GM23338 (cell line): ENCODE data around the gene FAM20C. TPM values are rescaled to one million over a fixed set of nuclear protein-coding genes. Genes with fewer than 3 reads are reported as not detected.

Experiments used
- ATAC-seq: fragments of 200-7000 bp; cut with Tn5 transposase; 3 replicates; pipeline ENCODE4 v1.9.1; 2020
- DNase-seq: peaks from one replicate; pipeline ENCODE4 v3.0.0-alpha.2; 2015; ENCODE audit warnings: low spot score
- H2AFZ ChIP-seq: fragments of 200-600 bp; sonication (generic); 2 replicates; pipeline ENCODE4 v1.8.0; 2016; ENCODE audit warnings: antibody characterized with exemption, mild to moderate bottlenecking, moderate library complexity
- H3F3A ChIP-seq: fragments of 200-600 bp; sonication (generic); replicated peaks from 2 replicates; pipeline ENCODE4 v1.8.0; 2017; ENCODE audit warnings: antibody characterized with exemption, mixed run types, low read depth
- H3K27ac ChIP-seq: fragments of 200-600 bp; sonication (generic); 2 replicates; pipeline ENCODE4 v1.6.1; 2016; ENCODE audit warnings: low read depth
- H3K27me3 ChIP-seq: fragments of 200-600 bp; sonication (generic); 2 replicates; pipeline ENCODE4 v1.8.0; 2016; ENCODE audit warnings: mild to moderate bottlenecking, mixed run types, moderate library complexity; ENCODE audit not compliant: insufficient read depth
- H3K36me3 ChIP-seq: fragments of 200-600 bp; sonication (generic); 2 replicates; pipeline ENCODE4 v1.8.0; 2016; ENCODE audit warnings: mild to moderate bottlenecking; ENCODE audit not compliant: insufficient read depth
- H3K4me1 ChIP-seq: fragments of 200-600 bp; sonication (generic); 2 replicates; pipeline ENCODE4 v1.8.0; 2016; ENCODE audit warnings: mild to moderate bottlenecking, moderate library complexity; ENCODE audit not compliant: insufficient read depth
- H3K4me2 ChIP-seq: fragments of 200-600 bp; sonication (generic); 2 replicates; pipeline ENCODE4 v1.7.1; 2017; ENCODE audit warnings: mixed run types
- H3K4me3 ChIP-seq: fragments of 200-600 bp; sonication (generic); 2 replicates; pipeline ENCODE4 v1.6.1; 2016; ENCODE audit warnings: mixed run types
- H3K79me2 ChIP-seq: fragments of 200-600 bp; sonication (generic); replicated peaks from 2 replicates; pipeline ENCODE4 v1.8.0; 2017; ENCODE audit warnings: mild to moderate bottlenecking; ENCODE audit not compliant: insufficient read depth
- H3K9me2 ChIP-seq: fragments of 200-600 bp; sonication (generic); 2 replicates; pipeline ENCODE4 v1.8.0; 2017; ENCODE audit not compliant: insufficient read depth
- H4K20me1 ChIP-seq: fragments of 200-600 bp; sonication (generic); replicated peaks from 2 replicates; pipeline ENCODE4 v1.8.0; 2017; ENCODE audit warnings: mild to moderate bottlenecking; ENCODE audit not compliant: insufficient read depth
- H3K27ac Mint-ChIP-seq: 2 replicates; pipeline ENCODE4 v1.8.0; 2020; ENCODE audit warnings: inconsistent platforms, mild to moderate bottlenecking, moderate library complexity, mixed read lengths
- H3K27me3 Mint-ChIP-seq: 3 replicates; pipeline ENCODE4 v1.8.0; 2022; ENCODE audit warnings: low read depth, mild to moderate bottlenecking, moderate library complexity, mixed read lengths, inconsistent platforms; ENCODE audit not compliant: insufficient read depth, poor library complexity
- H3K36me3 Mint-ChIP-seq: 3 replicates; pipeline ENCODE4 v1.8.0; 2021; ENCODE audit warnings: low read depth, mild to moderate bottlenecking, inconsistent platforms, moderate library complexity, mixed read lengths
- H3K4me1 Mint-ChIP-seq: 3 replicates; pipeline ENCODE4 v1.8.0; 2020; ENCODE audit warnings: mild to moderate bottlenecking, inconsistent platforms, mixed read lengths
- H3K4me3 Mint-ChIP-seq: 3 replicates; pipeline ENCODE4 v1.8.0; 2021; ENCODE audit warnings: moderate library complexity, mild to moderate bottlenecking, inconsistent platforms, mixed read lengths
- H3K9me3 Mint-ChIP-seq: 3 replicates; pipeline ENCODE4 v1.8.0; 2020; ENCODE audit warnings: moderate library complexity, mild to moderate bottlenecking, inconsistent platforms, mixed read lengths
- CREB1 ChIP-seq: fragments of 250-450 bp; sonication (Bioruptor Pico); IDR thresholded peaks from 2 replicates; pipeline ENCODE4 v1.5.0; 2020; ENCODE audit warnings: low read depth, mild to moderate bottlenecking, moderate library complexity
- CTCF ChIP-seq, 2 experiments: fragments of 200-600 bp in 1 of 2; sonication (generic) in 1 of 2; conservative IDR thresholded peaks; 2 replicates each; pipeline versions ENCODE4 v1.5.1 to v1.6.1; 2016 to 2017; ENCODE audit warnings: antibody characterized with exemption in 2 of 2, low read depth in 2 of 2, mild to moderate bottlenecking in 2 of 2, moderate library complexity in 1 of 2
- ETS1 ChIP-seq: IDR thresholded peaks from 2 replicates; pipeline ENCODE4 v1.6.1; 2016; ENCODE audit warnings: antibody characterized with exemption
- EZH2 ChIP-seq: fragments of 200-600 bp; sonication (generic); IDR thresholded peaks from one replicate; pipeline ENCODE4 v1.8.0; 2017; ENCODE audit warnings: antibody characterized with exemption, mild to moderate bottlenecking, low read depth; ENCODE audit not compliant: unreplicated experiment
- EZH2phosphoT487 ChIP-seq: fragments of 200-600 bp; sonication (generic); IDR thresholded peaks from one replicate; pipeline ENCODE4 v1.8.1; 2018; ENCODE audit warnings: antibody characterized with exemption; ENCODE audit not compliant: unreplicated experiment
- JUNB ChIP-seq: IDR thresholded peaks from one replicate; pipeline ENCODE4 v1.6.1; 2016; ENCODE audit warnings: antibody characterized with exemption; ENCODE audit not compliant: unreplicated experiment
- NANOG ChIP-seq: IDR thresholded peaks from 2 replicates; pipeline ENCODE4 v1.6.1; 2016; ENCODE audit warnings: antibody characterized with exemption, borderline replicate concordance
- POLR2AphosphoS5 ChIP-seq: IDR thresholded peaks from 2 replicates; pipeline ENCODE4 v1.6.1; 2016; ENCODE audit warnings: antibody characterized with exemption, low read depth
- STAT1 ChIP-seq: IDR thresholded peaks from one replicate; pipeline ENCODE4 v1.6.1; 2016; ENCODE audit warnings: antibody characterized with exemption; ENCODE audit not compliant: unreplicated experiment
- ZNF114 ChIP-seq: fragments of 250-450 bp; sonication (Bioruptor Pico); IDR thresholded peaks from 2 replicates; pipeline ENCODE4 v1.5.0; 2020; ENCODE audit warnings: mild to moderate bottlenecking, moderate library complexity
- polyA plus RNA-seq: library from polyadenylated mRNA; unstranded; fragments of >200 nt; fragmentation: Nextera tagmentation; extraction: Ambion mirVana; gene quantifications from 2 replicates; pipeline ENCODE4 v1.2.1, GENCODE V29; 2016
- total RNA-seq: library from RNA; depleted of rRNA; stranded (reverse); fragments of >200 nt; shearing (Covaris generic); gene quantifications from 2 replicates; pipeline ENCODE4 v1.2.3, GENCODE V29; 2014
- TF ChIP-seq, protein P1 (sequence below): fragments of 250-450 bp; sonication (Bioruptor Pico); IDR thresholded peaks from 2 replicates; pipeline ENCODE4 v1.5.0; 2020; ENCODE audit warnings: mild to moderate bottlenecking, moderate library complexity

The FAM20C gene
- total and polyA plus RNA-seq, 2 experiments from 2014 or later: 7.6 to 24.8 TPM

DNA sequence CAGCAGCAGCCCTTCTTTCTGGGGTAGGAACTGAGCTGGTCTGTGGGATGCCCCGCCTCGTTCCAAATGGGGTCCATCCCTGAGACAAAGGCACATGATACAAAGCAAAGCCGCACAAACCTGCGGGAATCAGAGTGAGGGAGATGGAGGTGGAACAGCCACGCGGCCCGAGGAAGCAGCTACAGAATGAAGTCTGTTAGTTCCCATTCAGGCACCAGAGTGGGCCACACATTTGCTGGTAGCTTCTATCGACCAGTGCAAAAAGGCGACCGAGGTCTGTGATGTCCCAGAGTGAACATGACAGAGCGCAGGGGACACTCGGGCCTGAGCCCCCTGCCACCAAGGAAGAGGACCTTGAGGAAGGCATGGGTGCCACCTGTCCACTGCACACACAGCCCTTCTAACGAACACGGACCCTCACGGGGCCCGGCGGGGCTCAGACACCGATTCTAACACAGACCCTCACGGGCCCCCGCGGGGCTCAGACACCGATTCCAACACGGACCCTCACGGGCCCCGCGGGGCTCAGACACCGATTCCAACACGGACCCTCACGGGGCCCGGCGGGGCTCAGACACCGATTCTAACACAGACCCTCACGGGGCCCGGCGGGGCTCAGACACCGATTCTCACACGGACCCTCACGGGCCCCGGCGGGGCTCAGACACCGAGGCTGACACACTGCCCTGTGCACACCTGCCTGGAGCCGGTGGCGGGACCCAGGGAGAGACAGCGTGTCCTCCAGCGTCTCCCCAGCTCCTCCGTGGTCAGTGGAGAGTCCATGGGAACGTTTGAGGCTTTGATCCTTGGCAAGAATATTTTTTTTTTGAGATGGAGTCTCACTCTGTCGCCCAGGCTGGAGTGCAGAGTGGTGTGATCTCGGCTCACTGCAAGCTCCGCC is 32.8 kb upstream of the FAM20C start (continued):
- TF ChIP-seq CTCF (conservative IDR thresholded peaks at IDR 0.05; ENCODE audit: low read depth in 2 of 2): no peak
- TF ChIP-seq EZH2phosphoT487: no peak
- TF ChIP-seq CREB1: no peak
- TF ChIP-seq EZH2: no peak
- TF ChIP-seq POLR2AphosphoS5: no peak
- no peak for TF ChIP-seq JUNB
- no peak for TF ChIP-seq STAT1
- TF ChIP-seq ZNF114 (CRISPR knock-in tag): no peak

- no peaks in the 10 kb centered on the region; the same call in 2 of the 3 replicates for H3K36me3 Mint-ChIP-seq
- no peaks in the 10 kb centered on the region for H3K36me3 ChIP-seq
- H3K27me3 ChIP-seq: no peaks in the 10 kb centered on the region
- no peaks in the 10 kb centered on the region; the same call in 2 of the 3 replicates for H3K9me3 Mint-ChIP-seq
- H3K79me2 ChIP-seq: no peaks in the 10 kb centered on the region
- no peaks in the 10 kb centered on the region for H3K4me1 ChIP-seq
- no peak overlapping the region for H3K27ac Mint-ChIP-seq
- no peak for DNase-seq
- H3K4me1 Mint-ChIP-seq: peaks cover 15% of the 10 kb centered on the region
- no peaks in the 10 kb centered on the region for H3K9me2 ChIP-seq
- peaks cover 12% of the 10 kb centered on the region for H3K27me3 Mint-ChIP-seq
- H4K20me1 ChIP-seq: no peaks in the 10 kb centered on the region
- H2AFZ ChIP-seq: peak overlapping the region; percentile 38; the same call in 1 of the 2 replicates
- no peak overlapping the region for H3K4me3 ChIP-seq
- H3F3A ChIP-seq: no peaks in the 10 kb centered on the region
- H3K4me3 Mint-ChIP-seq: no peak overlapping the region
- H3K4me2 ChIP-seq: no peak overlapping the region
- no peak for ATAC-seq
- H3K27ac ChIP-seq: no peak overlapping the region
- no peak for TF ChIP-seq JUNB
- TF ChIP-seq ETS1: no peak
- no peak for TF ChIP-seq STAT1
- TF ChIP-seq NANOG: no peak
- no peak for TF ChIP-seq ZNF114 (CRISPR knock-in tag)
- TF ChIP-seq POLR2AphosphoS5: no peak
- TF ChIP-seq CTCF (conservative IDR thresholded peaks at IDR 0.05; ENCODE audit: low read depth in 2 of 2): no peak
- TF ChIP-seq CREB1: no peak
- TF ChIP-seq, protein P1, sequence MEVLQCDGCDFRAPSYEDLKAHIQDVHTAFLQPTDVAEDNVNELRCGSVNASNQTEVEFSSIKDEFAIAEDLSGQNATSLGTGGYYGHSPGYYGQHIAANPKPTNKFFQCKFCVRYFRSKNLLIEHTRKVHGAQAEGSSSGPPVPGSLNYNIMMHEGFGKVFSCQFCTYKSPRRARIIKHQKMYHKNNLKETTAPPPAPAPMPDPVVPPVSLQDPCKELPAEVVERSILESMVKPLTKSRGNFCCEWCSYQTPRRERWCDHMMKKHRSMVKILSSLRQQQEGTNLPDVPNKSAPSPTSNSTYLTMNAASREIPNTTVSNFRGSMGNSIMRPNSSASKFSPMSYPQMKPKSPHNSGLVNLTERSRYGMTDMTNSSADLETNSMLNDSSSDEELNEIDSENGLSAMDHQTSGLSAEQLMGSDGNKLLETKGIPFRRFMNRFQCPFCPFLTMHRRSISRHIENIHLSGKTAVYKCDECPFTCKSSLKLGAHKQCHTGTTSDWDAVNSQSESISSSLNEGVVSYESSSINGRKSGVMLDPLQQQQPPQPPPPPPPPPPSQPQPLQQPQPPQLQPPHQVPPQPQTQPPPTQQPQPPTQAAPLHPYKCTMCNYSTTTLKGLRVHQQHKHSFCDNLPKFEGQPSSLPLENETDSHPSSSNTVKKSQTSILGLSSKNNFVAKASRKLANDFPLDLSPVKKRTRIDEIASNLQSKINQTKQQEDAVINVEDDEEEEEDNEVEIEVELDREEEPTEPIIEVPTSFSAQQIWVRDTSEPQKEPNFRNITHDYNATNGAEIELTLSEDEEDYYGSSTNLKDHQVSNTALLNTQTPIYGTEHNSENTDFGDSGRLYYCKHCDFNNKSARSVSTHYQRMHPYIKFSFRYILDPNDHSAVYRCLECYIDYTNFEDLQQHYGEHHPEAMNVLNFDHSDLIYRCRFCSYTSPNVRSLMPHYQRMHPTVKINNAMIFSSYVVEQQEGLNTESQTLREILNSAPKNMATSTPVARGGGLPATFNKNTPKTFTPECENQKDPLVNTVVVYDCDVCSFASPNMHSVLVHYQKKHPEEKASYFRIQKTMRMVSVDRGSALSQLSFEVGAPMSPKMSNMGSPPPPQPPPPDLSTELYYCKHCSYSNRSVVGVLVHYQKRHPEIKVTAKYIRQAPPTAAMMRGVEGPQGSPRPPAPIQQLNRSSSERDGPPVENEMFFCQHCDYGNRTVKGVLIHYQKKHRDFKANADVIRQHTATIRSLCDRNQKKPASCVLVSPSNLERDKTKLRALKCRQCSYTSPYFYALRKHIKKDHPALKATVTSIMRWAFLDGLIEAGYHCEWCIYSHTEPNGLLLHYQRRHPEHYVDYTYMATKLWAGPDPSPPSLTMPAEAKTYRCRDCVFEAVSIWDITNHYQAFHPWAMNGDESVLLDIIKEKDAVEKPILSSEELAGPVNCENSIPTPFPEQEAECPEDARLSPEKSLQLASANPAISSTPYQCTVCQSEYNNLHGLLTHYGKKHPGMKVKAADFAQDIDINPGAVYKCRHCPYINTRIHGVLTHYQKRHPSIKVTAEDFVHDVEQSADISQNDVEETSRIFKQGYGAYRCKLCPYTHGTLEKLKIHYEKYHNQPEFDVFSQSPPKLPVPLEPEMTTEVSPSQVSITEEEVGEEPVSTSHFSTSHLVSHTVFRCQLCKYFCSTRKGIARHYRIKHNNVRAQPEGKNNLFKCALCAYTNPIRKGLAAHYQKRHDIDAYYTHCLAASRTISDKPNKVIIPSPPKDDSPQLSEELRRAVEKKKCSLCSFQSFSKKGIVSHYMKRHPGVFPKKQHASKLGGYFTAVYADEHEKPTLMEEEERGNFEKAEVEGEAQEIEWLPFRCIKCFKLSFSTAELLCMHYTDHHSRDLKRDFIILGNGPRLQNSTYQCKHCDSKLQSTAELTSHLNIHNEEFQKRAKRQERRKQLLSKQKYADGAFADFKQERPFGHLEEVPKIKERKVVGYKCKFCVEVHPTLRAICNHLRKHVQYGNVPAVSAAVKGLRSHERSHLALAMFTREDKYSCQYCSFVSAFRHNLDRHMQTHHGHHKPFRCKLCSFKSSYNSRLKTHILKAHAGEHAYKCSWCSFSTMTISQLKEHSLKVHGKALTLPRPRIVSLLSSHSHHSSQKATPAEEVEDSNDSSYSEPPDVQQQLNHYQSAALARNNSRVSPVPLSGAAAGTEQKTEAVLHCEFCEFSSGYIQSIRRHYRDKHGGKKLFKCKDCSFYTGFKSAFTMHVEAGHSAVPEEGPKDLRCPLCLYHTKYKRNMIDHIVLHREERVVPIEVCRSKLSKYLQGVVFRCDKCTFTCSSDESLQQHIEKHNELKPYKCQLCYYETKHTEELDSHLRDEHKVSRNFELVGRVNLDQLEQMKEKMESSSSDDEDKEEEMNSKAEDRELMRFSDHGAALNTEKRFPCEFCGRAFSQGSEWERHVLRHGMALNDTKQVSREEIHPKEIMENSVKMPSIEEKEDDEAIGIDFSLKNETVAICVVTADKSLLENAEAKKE: no peak
These were observed 31.2 kb upstream of the FAM20C start for GRCh38 chr7:160958-161725.
